H9 (cell line): ENCODE measurements around the gene PEX12. TPM values are rescaled to one million over a fixed set of nuclear protein-coding genes. Genes with fewer than 3 reads are reported as not detected.

Experiments used
- DNase-seq: peaks from one replicate; pipeline ENCODE4 v3.0.0-alpha.2; 2017
- H2AFZ ChIP-seq: one replicate; pipeline ENCODE4 v1.6.1; 2013; ENCODE audit warnings: mild to moderate bottlenecking, low read length, control low read depth, moderate library complexity
- H2AK5ac ChIP-seq: 2 replicates; pipeline ENCODE4 v1.6.1; 2013; ENCODE audit warnings: low read length, control low read depth, mixed read lengths; ENCODE audit not compliant: insufficient read length
- H2BK120ac ChIP-seq: one replicate; pipeline ENCODE4 v1.6.1; 2013; ENCODE audit warnings: low read depth, mild to moderate bottlenecking, low read length, control low read depth, inconsistent platforms; ENCODE audit not compliant: poor library complexity, severe bottlenecking
- H2BK12ac ChIP-seq: 2 replicates; pipeline ENCODE4 v1.6.1; 2013; ENCODE audit warnings: low read length, control low read depth, mixed read lengths, low read depth; ENCODE audit not compliant: insufficient read length
- H2BK15ac ChIP-seq: 2 replicates; pipeline ENCODE4 v1.6.1; 2013; ENCODE audit warnings: low read depth, low read length, control low read depth
- H2BK20ac ChIP-seq: one replicate; pipeline ENCODE4 v1.6.1; 2013; ENCODE audit warnings: low read depth, mild to moderate bottlenecking, low read length, control low read depth, inconsistent platforms; ENCODE audit not compliant: poor library complexity, severe bottlenecking
- H2BK5ac ChIP-seq: 2 replicates; pipeline ENCODE4 v1.6.1; 2013; ENCODE audit warnings: low read length, control low read depth, mixed read lengths; ENCODE audit not compliant: insufficient read length
- H3K14ac ChIP-seq: 2 replicates; pipeline ENCODE4 v1.6.1; 2013; ENCODE audit warnings: low read length, control low read depth; ENCODE audit not compliant: insufficient read depth
- H3K18ac ChIP-seq: 2 replicates; pipeline ENCODE4 v1.6.1; 2013; ENCODE audit warnings: low read depth, mild to moderate bottlenecking, mixed read lengths, low read length, control low read depth; ENCODE audit not compliant: insufficient read length
- H3K23ac ChIP-seq: 2 replicates; pipeline ENCODE4 v1.6.1; 2013; ENCODE audit warnings: low read length, control low read depth, mixed read lengths, low read depth; ENCODE audit not compliant: insufficient read length
- H3K23me2 ChIP-seq: 2 replicates; pipeline ENCODE4 v1.6.1; 2013; ENCODE audit warnings: low read depth, mild to moderate bottlenecking, mixed read lengths, low read length, control low read depth; ENCODE audit not compliant: insufficient read length, poor library complexity, severe bottlenecking
- H3K27ac ChIP-seq: 2 replicates; pipeline ENCODE4 v1.5.1; 2013; ENCODE audit warnings: low read length, control low read depth, mixed read lengths, low read depth; ENCODE audit not compliant: insufficient read length
- H3K27me3 ChIP-seq: 2 replicates; pipeline ENCODE4 v1.6.1; 2013; ENCODE audit warnings: low read length, control low read depth, inconsistent platforms; ENCODE audit not compliant: insufficient read depth
- H3K4ac ChIP-seq: 2 replicates; pipeline ENCODE4 v1.6.1; 2013; ENCODE audit warnings: low read depth, mild to moderate bottlenecking, control low read depth, inconsistent platforms, low read length, moderate library complexity
- H3K4me1 ChIP-seq: 2 replicates; pipeline ENCODE4 v1.6.1; 2013; ENCODE audit warnings: low read length, control low read depth, inconsistent platforms; ENCODE audit not compliant: insufficient read depth
- H3K4me2 ChIP-seq: 2 replicates; pipeline ENCODE4 v1.6.1; 2013; ENCODE audit warnings: low read length, control low read depth, mixed read lengths; ENCODE audit not compliant: insufficient read length, insufficient read depth
- H3K56ac ChIP-seq: 2 replicates; pipeline ENCODE4 v1.6.1; 2013; ENCODE audit warnings: low read depth, mild to moderate bottlenecking, mixed read lengths, low read length, control low read depth; ENCODE audit not compliant: insufficient read length
- H3K79me1 ChIP-seq: 2 replicates; pipeline ENCODE4 v1.6.1; 2013; ENCODE audit warnings: low read depth, mild to moderate bottlenecking, moderate library complexity, low read length, control low read depth, inconsistent platforms; ENCODE audit not compliant: insufficient read depth, poor library complexity, severe bottlenecking
- H3K79me2 ChIP-seq: 2 replicates; pipeline ENCODE4 v1.6.1; 2013; ENCODE audit warnings: low read length, control low read depth, inconsistent platforms; ENCODE audit not compliant: insufficient read depth
- H3K9ac ChIP-seq: 2 replicates; pipeline ENCODE4 v1.6.1; 2013; ENCODE audit warnings: low read length, control low read depth, mixed read lengths; ENCODE audit not compliant: insufficient read length; ENCODE audit errors: extremely low read depth
- H3K9me3 ChIP-seq: one replicate; pipeline ENCODE4 v1.6.1; 2013; ENCODE audit warnings: low read depth, low read length, inconsistent platforms; ENCODE audit not compliant: control insufficient read depth
- H3T11ph ChIP-seq: one replicate; pipeline ENCODE4 v1.6.1; 2013; ENCODE audit warnings: mild to moderate bottlenecking, low read length, control low read depth, inconsistent platforms
- H4K20me1 ChIP-seq: one replicate; pipeline ENCODE4 v1.6.1; 2013; ENCODE audit not compliant: control insufficient read depth, insufficient read length, insufficient read depth
- H4K5ac ChIP-seq: 2 replicates; pipeline ENCODE4 v1.6.1; 2013; ENCODE audit warnings: low read depth, mild to moderate bottlenecking, mixed read lengths, low read length, control low read depth; ENCODE audit not compliant: insufficient read length
- H4K8ac ChIP-seq: replicated peaks from 2 replicates; pipeline ENCODE4 v1.6.1; 2013; ENCODE audit warnings: low read length, control low read depth, mixed read lengths, low read depth; ENCODE audit not compliant: insufficient read length
- H4K91ac ChIP-seq: 2 replicates; pipeline ENCODE4 v1.6.1; 2013; ENCODE audit warnings: low read depth, mild to moderate bottlenecking, moderate library complexity, mixed read lengths, low read length, control low read depth; ENCODE audit not compliant: insufficient read length
- H3K27ac Mint-ChIP-seq, 3 experiments: 2 replicates in 2 of 3; 3 replicates in 1 of 3; pipeline ENCODE4 v1.8.0; 2020 to 2021; ENCODE audit warnings: mixed read lengths in 3 of 3, mild to moderate bottlenecking in 1 of 3, moderate library complexity in 1 of 3
- H3K27me3 Mint-ChIP-seq: 2 replicates; pipeline ENCODE4 v1.8.0; 2021; ENCODE audit warnings: low read depth, mild to moderate bottlenecking, moderate library complexity, mixed read lengths
- H3K36me3 Mint-ChIP-seq, 3 experiments: 2 replicates in 2 of 3; 3 replicates in 1 of 3; pipeline ENCODE4 v1.8.0; 2020 to 2021; ENCODE audit warnings: low read depth in 3 of 3, mixed read lengths in 3 of 3; ENCODE audit not compliant: insufficient read depth in 1 of 3
- H3K4me1 Mint-ChIP-seq, 2 experiments: 2 replicates each; pipeline ENCODE4 v1.8.0; 2020; ENCODE audit warnings: mixed read lengths in 2 of 2
- H3K4me3 Mint-ChIP-seq, 2 experiments: 2 replicates in 1 of 2; 3 replicates in 1 of 2; pipeline ENCODE4 v1.8.0; 2020 to 2021; ENCODE audit warnings: mild to moderate bottlenecking in 2 of 2, mixed read lengths in 2 of 2, moderate library complexity in 1 of 2
- H3K9me3 Mint-ChIP-seq, 2 experiments: 2 replicates in 1 of 2; 3 replicates in 1 of 2; pipeline ENCODE4 v1.8.0; 2020; ENCODE audit warnings: mild to moderate bottlenecking in 2 of 2, mixed read lengths in 2 of 2, moderate library complexity in 1 of 2
- WGBS: extraction: QIAGEN DNeasy Blood & Tissue Kit; methylation state at CpG from one replicate; pipeline ENCODE4 v1.1.7; 2013; ENCODE audit warnings: missing lambda C conversion rate, low lambda C conversion rate, mixed read lengths; ENCODE audit not compliant: insufficient read length; ENCODE audit errors: extremely low coverage; 5-methylcytosine and 5-hydroxymethylcytosine counted together
- total RNA-seq: library from RNA; stranded (reverse); gene quantifications from 2 replicates; pipeline ENCODE4 v1.2.1, GENCODE V29; 2021
- TF ChIP-seq, protein P1 (sequence below): fragments of 200-600 bp; sonication (generic); conservative IDR thresholded peaks from 3 replicates; pipeline ENCODE4 v1.8.0; 2021; ENCODE audit warnings: antibody characterized with exemption, mild to moderate bottlenecking

The PEX12 gene
- total RNA-seq, 1 experiment from 2014 or later = 5.4 TPM

DNA sequence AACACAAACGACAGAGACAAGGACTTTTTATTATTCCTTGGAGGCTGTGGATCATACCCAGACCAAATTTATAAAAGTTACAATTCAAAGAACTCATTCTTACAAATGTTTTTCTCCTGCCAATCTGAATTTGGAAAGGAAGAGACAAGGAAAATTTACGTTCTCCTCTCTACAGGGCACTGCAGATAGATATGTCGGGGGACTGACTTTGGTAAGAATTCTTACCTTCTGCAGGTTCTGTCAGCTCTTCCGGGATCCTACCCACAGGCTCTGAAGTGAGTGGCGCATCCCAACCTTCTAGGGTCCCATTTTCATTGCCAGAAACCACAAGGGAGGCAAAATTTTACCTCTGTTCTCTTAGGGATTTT is 38.7 kb downstream of the PEX12 start:
- WGBS = no CpG with 5 or more reads among the region's 5 CpGs
- TF ChIP-seq, protein P1, sequence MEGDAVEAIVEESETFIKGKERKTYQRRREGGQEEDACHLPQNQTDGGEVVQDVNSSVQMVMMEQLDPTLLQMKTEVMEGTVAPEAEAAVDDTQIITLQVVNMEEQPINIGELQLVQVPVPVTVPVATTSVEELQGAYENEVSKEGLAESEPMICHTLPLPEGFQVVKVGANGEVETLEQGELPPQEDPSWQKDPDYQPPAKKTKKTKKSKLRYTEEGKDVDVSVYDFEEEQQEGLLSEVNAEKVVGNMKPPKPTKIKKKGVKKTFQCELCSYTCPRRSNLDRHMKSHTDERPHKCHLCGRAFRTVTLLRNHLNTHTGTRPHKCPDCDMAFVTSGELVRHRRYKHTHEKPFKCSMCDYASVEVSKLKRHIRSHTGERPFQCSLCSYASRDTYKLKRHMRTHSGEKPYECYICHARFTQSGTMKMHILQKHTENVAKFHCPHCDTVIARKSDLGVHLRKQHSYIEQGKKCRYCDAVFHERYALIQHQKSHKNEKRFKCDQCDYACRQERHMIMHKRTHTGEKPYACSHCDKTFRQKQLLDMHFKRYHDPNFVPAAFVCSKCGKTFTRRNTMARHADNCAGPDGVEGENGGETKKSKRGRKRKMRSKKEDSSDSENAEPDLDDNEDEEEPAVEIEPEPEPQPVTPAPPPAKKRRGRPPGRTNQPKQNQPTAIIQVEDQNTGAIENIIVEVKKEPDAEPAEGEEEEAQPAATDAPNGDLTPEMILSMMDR = no peak

More for the DNA sequence above, 38.7 kb downstream of the PEX12 start:
- H2BK120ac ChIP-seq = no peak overlapping the region
- peak overlapping the region; percentile 32 for H2AFZ ChIP-seq
- H3K18ac ChIP-seq = no peak overlapping the region
- H3K4me1 Mint-ChIP-seq = no peaks in the 10 kb centered on the region
- H2BK20ac ChIP-seq = no peak overlapping the region
- no peaks in the 10 kb centered on the region for H3K4me1 ChIP-seq
- no peak overlapping the region for H3T11ph ChIP-seq
- H3K23ac ChIP-seq = no peak overlapping the region
- no peak overlapping the region for H3K27ac Mint-ChIP-seq
- no peaks in the 10 kb centered on the region for H3K79me2 ChIP-seq
- H2BK12ac ChIP-seq = no peak overlapping the region
- no peak overlapping the region for H4K5ac ChIP-seq
- H3K9me3 ChIP-seq = no peaks in the 10 kb centered on the region
- H3K4ac ChIP-seq = no peak overlapping the region
- no peaks in the 10 kb centered on the region for H3K27me3 Mint-ChIP-seq
- H4K91ac ChIP-seq = no peak overlapping the region
- no peaks in the 10 kb centered on the region for H3K23me2 ChIP-seq
- H3K14ac ChIP-seq = no peak overlapping the region
- no peak for DNase-seq
- no peak overlapping the region for H2BK15ac ChIP-seq
- no peaks in the 10 kb centered on the region for H3K9me3 Mint-ChIP-seq
- no peak overlapping the region for H2BK5ac ChIP-seq
- H3K36me3 Mint-ChIP-seq = no peaks in the 10 kb centered on the region
- no peaks in the 10 kb centered on the region for H4K20me1 ChIP-seq
- no peaks in the 10 kb centered on the region for H3K79me1 ChIP-seq
- H2AK5ac ChIP-seq = no peak overlapping the region
- H3K27me3 ChIP-seq = no peaks in the 10 kb centered on the region
- no peak overlapping the region for H4K8ac ChIP-seq
- H3K4me3 Mint-ChIP-seq = no peak overlapping the region
- H3K9ac ChIP-seq = no peak overlapping the region
- no peak overlapping the region for H3K56ac ChIP-seq
- H3K27ac ChIP-seq = no peak overlapping the region
- H3K4me2 ChIP-seq = no peak overlapping the region
